NCI-H1105 treated with DMSO at 0.1 percent for 48 hours (cell line): Measurements from ENCODE around the gene TGFBR3L.

ENCODE experiments used
- DNase-seq: peaks from one replicate; lab custom pipeline; 2025; lab: John Stamatoyannopoulos, UW

TGFBR3L gene

GRCh38 chr19:7904074-7905020, 10.3 kb upstream of the TGFBR3L start:
- DNase-seq = no peak

- no peak for DNase-seq
Measured at GRCh38 chr19:7905268-7905667, 9.4 kb upstream of the TGFBR3L start.

DNA sequence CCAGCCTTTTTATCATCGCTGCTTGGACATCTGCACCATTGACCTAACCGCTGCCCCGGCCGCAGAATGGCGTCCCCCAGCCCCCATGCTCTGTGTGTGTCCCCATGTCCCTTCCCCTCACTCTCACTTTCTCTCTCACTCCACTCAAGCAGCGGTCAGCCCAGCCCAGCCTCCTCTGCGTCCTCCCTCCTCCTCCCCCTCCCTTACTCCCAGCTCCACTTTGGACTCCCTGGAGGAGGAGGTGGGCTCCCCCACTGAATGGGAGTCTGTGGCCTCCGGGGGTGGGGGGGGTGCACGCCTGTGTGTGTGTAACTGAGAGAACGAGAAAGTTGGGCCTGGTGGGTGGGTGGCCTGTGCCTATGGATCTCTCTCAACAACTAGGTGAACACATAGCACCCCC, 8.8 kb upstream of the TGFBR3L start:
- DNase-seq = no peak

- DNase-seq = no peak
Measured at GRCh38 chr19:7907122-7907521, 7.5 kb upstream of the TGFBR3L start.

DNA sequence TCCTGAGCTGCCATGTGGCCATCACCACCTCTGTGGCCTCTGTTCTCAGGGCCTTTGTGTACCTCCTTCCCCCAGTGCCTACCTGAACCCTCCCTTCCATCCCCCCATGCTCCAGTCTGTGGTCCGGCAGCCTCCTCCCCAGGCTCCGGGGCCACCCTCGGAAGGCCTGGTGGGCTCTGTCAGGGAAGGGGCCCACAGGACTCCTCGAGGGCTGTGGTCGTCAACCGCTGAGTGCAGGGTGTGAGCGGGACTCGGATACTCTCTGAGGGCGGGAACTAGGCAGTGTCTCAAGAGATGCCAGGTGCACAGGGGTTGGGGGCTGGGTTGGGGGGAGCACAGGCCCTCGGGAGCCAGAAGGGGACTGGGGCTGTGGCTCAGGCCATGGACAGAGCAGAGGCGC, 7.1 kb upstream of the TGFBR3L start:
- no peak for DNase-seq

- DNase-seq = no peak
Measured at GRCh38 chr19:7908078-7908699, 6.4 kb upstream of the TGFBR3L start.

GRCh38 chr19:7908742-7909461, 5.7 kb upstream of the TGFBR3L start:
- no peak for DNase-seq

DNA sequence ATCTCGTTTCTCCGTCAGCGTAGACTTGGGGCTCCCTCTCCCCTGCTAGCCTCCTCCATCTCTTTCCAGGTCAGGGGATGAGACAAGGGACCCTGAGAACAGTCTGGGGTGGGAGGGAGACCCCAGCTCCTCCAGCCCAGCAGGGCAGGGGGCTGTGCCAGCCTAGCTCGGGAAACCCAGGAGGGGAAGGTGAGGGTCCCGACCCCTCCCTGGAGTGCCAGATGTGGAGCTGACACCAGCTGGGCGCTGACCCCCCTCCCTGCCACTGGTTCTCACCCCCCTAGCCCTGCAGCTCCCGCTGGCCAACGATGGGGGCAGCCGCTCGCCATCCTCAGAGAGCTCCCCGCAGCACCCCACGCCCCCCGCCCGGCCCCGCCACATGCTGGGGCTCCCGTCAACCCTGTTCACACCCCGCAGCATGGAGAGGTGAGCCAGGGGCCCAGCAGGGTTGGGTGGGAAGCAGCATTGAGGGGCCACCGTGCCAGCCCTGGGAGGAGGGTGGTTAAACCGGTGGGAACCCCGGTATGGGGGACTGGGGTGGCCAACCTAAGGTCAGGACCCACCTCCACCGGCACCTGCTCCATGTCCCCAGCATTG, 5.1 kb upstream of the TGFBR3L start:
- no peak for DNase-seq

GRCh38 chr19:7910321-7911161, 4.1 kb upstream of the TGFBR3L start:
- no peak for DNase-seq

GRCh38 chr19:7911508-7912143, 3.0 kb upstream of the TGFBR3L start:
- DNase-seq = no peak

DNA sequence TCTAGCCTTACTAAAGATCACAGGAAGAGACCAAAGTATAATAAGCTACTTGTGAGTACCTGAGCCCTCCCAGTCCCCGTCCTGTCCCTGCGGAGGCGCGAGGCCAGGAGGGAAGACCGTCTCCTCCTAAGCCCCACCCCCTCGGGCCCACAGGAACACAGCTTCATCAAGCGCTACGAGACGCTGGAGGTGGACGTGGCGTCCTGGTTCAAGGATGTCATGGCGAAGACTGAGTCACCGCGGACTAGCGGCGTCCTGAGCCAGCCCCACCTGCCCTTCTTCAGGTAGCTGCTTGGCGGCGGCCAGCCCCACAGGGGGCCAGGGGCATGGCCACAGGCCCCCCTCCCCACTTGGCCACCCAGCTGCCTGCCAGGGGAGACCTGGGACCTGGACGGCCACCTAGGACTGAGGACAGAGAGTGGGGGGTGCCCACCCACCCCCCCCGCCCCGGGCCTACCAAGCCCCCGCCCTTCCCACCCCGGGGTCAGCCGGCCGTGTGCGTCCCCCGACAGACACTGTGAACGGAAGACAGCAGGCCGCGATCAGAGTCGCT, 2.4 kb upstream of the TGFBR3L start:
- no peak for DNase-seq

GRCh38 chr19:7912697-7913564, 1.7 kb upstream of the TGFBR3L start:
- DNase-seq = no peak

DNA sequence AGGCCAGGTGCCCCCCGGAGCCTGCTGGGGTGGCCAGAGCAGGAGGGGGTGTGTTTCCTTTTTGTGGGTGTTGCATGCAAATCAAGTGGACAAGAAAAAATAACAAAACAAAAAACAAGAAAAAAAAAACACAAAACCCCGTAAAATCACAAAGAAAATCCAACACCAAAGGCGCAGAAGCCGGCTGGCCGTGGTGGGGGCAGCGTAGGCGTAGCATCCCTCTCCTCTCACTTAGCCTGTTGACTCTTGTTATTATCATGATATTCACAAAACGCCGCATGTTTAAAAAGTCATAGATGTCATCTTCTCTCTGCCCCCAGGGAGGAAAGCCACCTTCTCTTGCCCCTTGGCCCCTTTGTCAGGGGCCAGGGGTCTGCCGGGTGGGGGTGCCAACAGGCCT, 978 bp upstream of the TGFBR3L start:
- no peak for DNase-seq

GRCh38 chr19:7914099-7914498, 531 bp upstream of the TGFBR3L start:
- DNase-seq = no peak

GRCh38 chr19:7915250-7916102, 846 bp downstream of the TGFBR3L start:
- DNase-seq = no peak

DNA sequence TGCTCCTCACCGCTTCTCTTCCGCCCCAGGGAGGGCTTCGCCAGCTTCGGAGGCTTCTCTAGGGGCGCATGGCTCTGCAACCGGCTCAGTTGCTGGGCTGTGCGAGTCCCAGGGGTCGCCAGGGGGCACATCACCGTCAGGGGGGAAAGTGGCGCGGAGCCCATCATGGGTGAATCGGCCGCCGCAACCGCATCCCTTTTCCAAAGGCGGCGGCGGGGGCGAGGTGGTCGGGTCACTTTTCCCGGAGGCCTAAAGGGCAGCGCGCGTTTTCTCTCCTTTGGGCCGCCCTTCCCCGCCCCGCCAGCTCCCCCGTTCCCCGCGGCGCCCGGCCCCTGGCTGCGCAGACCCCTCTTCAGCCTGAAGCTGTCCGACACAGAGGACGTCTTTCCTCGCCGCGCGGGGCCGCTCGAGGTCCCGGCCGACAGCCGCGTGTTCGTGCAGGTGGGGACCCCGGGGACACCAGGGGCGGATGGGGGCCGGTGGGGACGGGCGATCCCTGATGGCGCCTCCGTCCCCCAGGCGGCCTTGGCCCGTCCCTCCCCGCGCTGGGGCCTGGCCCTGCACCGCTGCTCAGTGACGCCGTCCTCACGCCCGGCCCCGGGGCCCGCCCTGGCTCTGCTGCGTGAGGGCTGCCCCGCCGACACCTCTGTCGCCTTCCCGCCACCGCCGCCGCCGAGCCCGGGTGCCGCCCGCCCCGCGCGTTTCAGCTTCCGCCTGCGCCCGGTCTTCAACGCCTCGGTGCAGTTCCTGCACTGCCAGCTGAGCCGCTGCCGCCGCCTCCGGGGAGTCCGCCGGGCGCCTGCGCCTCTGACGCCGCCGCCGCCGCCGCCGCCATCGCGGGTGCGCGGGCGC, 1.7 kb downstream of the TGFBR3L start:
- DNase-seq = no peak

DNA sequence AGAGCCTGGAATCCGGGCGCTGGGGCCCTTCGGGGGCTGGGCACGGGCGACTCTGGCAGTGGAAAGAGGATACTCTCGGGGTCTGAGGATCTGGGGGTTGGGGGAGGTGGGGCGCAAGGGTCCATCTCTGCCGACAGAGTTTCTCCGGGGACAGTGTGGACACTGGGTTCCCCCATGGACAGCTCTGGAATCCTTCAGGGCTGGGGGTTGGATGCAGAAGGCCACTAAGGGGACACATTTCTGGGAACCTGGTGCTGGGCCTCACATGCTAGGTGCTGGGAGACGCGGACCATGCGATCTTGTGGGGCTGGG, 2.3 kb downstream of the TGFBR3L start:
- DNase-seq = no peak
